ENCODE measurements around the gene C1QTNF8. TPM values are rescaled to one million over a fixed set of nuclear protein-coding genes. Genes with fewer than 3 reads are reported as not detected.
A peak's percentile ranks its signal among the peaks of the same experiment; 100 is the strongest.

C1QTNF8 gene
- total RNA-seq, 1 experiment from 2014 or later: not detected

- Histone ChIP-seq H3K36me3 (ENCODE audit: low read depth, low read length) (no peaks in the 10 kb centered on the region), H3K4me3 (ENCODE audit: low read length) (no peak overlapping the region), H3K4me2 (ENCODE audit: low read length) (no peak overlapping the region), H3K27me3 (ENCODE audit: low read length) (no peaks in the 10 kb centered on the region), H4K20me1 (ENCODE audit: low read length) (no peaks in the 10 kb centered on the region), H3K4me1 (ENCODE audit: insufficient read depth, low read length) (no peaks in the 10 kb centered on the region), H3K79me2 (ENCODE audit: low read length) (no peaks in the 10 kb centered on the region), H3K9ac (ENCODE audit: low read length) (no peak overlapping the region), H2AFZ (ENCODE audit: low read length) (no peak overlapping the region), H3K27ac (ENCODE audit: low read length) (no peak overlapping the region), H3F3A (ENCODE audit: low read length, unreplicated experiment) (no peaks in the 10 kb centered on the region), H3K9me3 (ENCODE audit: low read length) (no peaks in the 10 kb centered on the region), H3K9me2 (replicated peaks; ENCODE audit: low read length) (no peaks in the 10 kb centered on the region)
- intact Hi-C loops (cut with micrococcal nuclease): no loop called here
- DNase-seq: no peak
- TF ChIP-seq EZH2phosphoT487 (IDR thresholded peaks at IDR 0.05; ENCODE audit: borderline replicate concordance, low read length) (no peak), EZH2 (IDR thresholded peaks at IDR 0.05; ENCODE audit: low read length, unreplicated experiment) (no peak), CTCF (conservative IDR thresholded peaks at IDR 0.05; ENCODE audit: low read depth, low read length) (no peak)
- POLR2A ChIA-PET (ENCODE audit: unreplicated experiment): no interaction called here
- BruUV-seq (replicated peaks): no TSS peak
- CTCF ChIA-PET: no interaction called here
- ATAC-seq: no peak
Measured at GRCh38 chr16:1047123-1047522, 48.9 kb downstream of the C1QTNF8 start.

GRCh38 chr16:1045993-1046911, 49.8 kb downstream of the C1QTNF8 start:
- no peaks in the 10 kb centered on the region for H3K9me3 ChIP-seq (ENCODE audit: low read length)
- H3K27ac ChIP-seq (ENCODE audit: low read length): no peak overlapping the region
- H3K4me2 ChIP-seq (ENCODE audit: low read length): no peak overlapping the region
- no peak overlapping the region for H3K4me3 ChIP-seq (ENCODE audit: low read length)
- no peaks in the 10 kb centered on the region for H4K20me1 ChIP-seq (ENCODE audit: low read length)
- no peaks in the 10 kb centered on the region for H3K9me2 ChIP-seq (replicated peaks; ENCODE audit: low read length)
- no peak overlapping the region for H3K9ac ChIP-seq (ENCODE audit: low read length)
- H3F3A ChIP-seq (ENCODE audit: low read length, unreplicated experiment): no peaks in the 10 kb centered on the region
- intact Hi-C loops (cut with micrococcal nuclease): no loop called here
- H3K79me2 ChIP-seq (ENCODE audit: low read length): no peaks in the 10 kb centered on the region
- H3K27me3 ChIP-seq (ENCODE audit: low read length): no peaks in the 10 kb centered on the region
- DNase-seq: no peak
- ChIA-PET POLR2A (ENCODE audit: unreplicated experiment) (no interaction called here), CTCF (no interaction called here)
- no peaks in the 10 kb centered on the region for H3K36me3 ChIP-seq (ENCODE audit: low read depth, low read length)
- TF ChIP-seq CTCF (conservative IDR thresholded peaks at IDR 0.05; ENCODE audit: low read depth, low read length) (no peak), EZH2 (IDR thresholded peaks at IDR 0.05; ENCODE audit: low read length, unreplicated experiment) (no peak), EZH2phosphoT487 (IDR thresholded peaks at IDR 0.05; ENCODE audit: borderline replicate concordance, low read length) (no peak)
- peak; percentile 26 for ATAC-seq
- no peaks in the 10 kb centered on the region for H3K4me1 ChIP-seq (ENCODE audit: insufficient read depth, low read length)
- BruUV-seq (replicated peaks): no TSS peak
- H2AFZ ChIP-seq (ENCODE audit: low read length): no peak overlapping the region
